Neural progenitor cell (in vitro differentiated cells): Measurements from ENCODE around the gene ASIC3.

Source experiments
- EZH2 ChIP-seq: fragments of 200-600 bp; sonication (generic); IDR thresholded peaks from 2 replicates; pipeline ENCODE4 v1.6.1; 2017; ENCODE audit warnings: antibody characterized with exemption, mild to moderate bottlenecking, moderate library complexity
- TF ChIP-seq, protein P1 (sequence below): fragments of 200-600 bp; sonication (generic); IDR thresholded peaks from 2 replicates; pipeline ENCODE4 v1.5.1; 2017; ENCODE audit warnings: antibody characterized with exemption, mild to moderate bottlenecking

DNA sequence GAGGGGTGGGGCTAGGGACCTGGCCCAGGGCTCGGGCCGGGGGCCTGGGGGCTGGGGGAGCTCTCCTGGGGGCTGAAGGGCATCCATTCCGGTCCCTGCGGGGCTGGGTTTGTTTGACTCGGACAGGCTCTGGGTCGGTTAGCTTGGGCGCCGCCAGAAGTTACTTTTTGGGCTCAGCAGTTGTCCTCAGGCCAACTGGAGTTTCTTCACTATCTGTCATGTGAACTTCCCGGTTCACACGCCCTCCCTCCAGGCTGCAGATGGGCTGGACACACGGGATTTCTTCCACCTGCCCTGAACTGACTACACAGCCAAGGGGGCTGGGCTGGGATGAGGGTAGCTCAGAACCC lies 14.9 kb downstream of the ASIC3 start:
- TF ChIP-seq, protein P1, sequence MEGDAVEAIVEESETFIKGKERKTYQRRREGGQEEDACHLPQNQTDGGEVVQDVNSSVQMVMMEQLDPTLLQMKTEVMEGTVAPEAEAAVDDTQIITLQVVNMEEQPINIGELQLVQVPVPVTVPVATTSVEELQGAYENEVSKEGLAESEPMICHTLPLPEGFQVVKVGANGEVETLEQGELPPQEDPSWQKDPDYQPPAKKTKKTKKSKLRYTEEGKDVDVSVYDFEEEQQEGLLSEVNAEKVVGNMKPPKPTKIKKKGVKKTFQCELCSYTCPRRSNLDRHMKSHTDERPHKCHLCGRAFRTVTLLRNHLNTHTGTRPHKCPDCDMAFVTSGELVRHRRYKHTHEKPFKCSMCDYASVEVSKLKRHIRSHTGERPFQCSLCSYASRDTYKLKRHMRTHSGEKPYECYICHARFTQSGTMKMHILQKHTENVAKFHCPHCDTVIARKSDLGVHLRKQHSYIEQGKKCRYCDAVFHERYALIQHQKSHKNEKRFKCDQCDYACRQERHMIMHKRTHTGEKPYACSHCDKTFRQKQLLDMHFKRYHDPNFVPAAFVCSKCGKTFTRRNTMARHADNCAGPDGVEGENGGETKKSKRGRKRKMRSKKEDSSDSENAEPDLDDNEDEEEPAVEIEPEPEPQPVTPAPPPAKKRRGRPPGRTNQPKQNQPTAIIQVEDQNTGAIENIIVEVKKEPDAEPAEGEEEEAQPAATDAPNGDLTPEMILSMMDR = no peak
- no peak for TF ChIP-seq EZH2
